Measurements from ENCODE around the gene STX8. TPM values are rescaled to one million over a fixed set of nuclear protein-coding genes. Genes with fewer than 3 reads are reported as not detected.
"Not testable (repeated sequence)": the region's sequence is repeated elsewhere in the genome, so short reads cannot be mapped to it uniquely, and the experiment has no call there.

Gene STX8
- total and polyA plus RNA-seq, 2 donors = 60.5 to 75.8 TPM

DNA sequence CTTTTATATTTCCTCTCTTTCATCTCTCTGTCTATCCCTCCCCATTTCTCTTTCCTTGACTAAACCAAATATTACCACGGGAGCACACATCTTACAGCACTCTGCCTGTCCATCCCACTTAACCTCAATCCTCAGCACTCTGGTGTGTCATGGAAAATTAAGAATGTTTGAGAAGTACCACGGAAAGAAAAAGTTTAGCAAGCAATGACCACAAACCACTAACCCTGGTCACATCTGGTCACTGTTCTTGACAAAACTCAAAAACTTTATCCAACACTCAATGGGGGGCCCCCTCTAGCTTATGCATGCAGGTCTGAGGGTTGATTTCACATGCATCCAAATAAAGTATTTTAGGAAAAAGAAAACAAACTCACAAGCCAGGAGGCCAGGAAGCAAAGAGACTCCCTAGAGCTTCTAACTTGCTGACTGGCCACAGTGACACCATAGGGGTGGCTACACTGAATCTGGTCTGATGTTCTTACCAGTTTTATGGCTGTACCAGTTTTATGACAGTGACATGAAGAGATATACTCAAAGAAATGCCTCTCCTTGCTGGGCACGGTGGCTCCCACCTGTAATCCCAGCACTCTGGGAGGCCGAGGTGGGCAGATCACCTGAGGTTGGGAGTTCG, 229.2 kb downstream of the STX8 start:
- Histone ChIP-seq H3K36me3 (ENCODE audit: control insufficient read depth in 2 of 2, insufficient read depth in 2 of 2, low read length in 1 of 2) (no peaks in the 10 kb centered on the region), H3K27me3 (ENCODE audit: control insufficient read depth in 2 of 2, insufficient read depth in 1 of 2, low read length in 1 of 2) (no peaks in the 10 kb centered on the region), H3K4me1 (ENCODE audit: control insufficient read depth in 2 of 2, insufficient read depth in 2 of 2, low read length in 2 of 2) (no peaks in the 10 kb centered on the region), H3K4me3 (ENCODE audit: low read length in 2 of 2) (no peak overlapping the region), H3K27ac (ENCODE audit: low read depth in 1 of 2, low read length in 1 of 2) (no peak overlapping the region), H3K9me3 (ENCODE audit: control insufficient read depth in 2 of 2, insufficient read depth in 1 of 2, low read length in 1 of 2) (no peaks in the 10 kb centered on the region)
- 75% methylated on average over 5 of the region's 5 CpGs for WGBS
- DNase-seq (ENCODE audit: low read depth in 6 of 9, low spot score in 9 of 9) = no peak

DNA sequence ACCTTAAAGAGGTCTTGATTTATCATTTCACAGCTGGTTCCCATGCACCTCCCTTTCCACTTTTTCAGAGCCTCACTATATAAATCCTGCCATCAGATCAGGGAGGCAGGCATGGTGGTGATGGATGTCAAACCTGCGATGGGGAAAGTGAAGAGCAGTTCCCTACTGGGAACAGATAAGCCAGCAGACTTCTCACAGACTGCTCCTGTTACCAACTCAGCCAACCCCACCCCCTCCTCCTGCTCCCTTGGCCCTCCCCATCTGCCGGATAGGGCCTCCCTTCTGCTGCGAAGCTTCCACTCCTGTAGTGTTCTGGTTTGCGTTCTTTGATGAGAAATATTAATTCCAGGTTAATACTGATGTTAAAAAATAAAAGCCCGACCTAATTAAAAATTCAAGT, 232.1 kb downstream of the STX8 start:
- DNase-seq (ENCODE audit: low read depth in 6 of 9, low spot score in 9 of 9) = no peak
- H3K36me3 ChIP-seq (ENCODE audit: control insufficient read depth in 2 of 2, insufficient read depth in 2 of 2, low read length in 1 of 2) = no peaks in the 10 kb centered on the region
- H3K4me1 ChIP-seq (ENCODE audit: control insufficient read depth in 2 of 2, insufficient read depth in 2 of 2, low read length in 2 of 2) = no peaks in the 10 kb centered on the region
- H3K4me3 ChIP-seq (ENCODE audit: low read length in 2 of 2) = no peak overlapping the region
- WGBS = 91% methylated on average over 5 of the region's 5 CpGs
- no peak overlapping the region for H3K27ac ChIP-seq (ENCODE audit: low read depth in 1 of 2, low read length in 1 of 2)
- no peaks in the 10 kb centered on the region for H3K27me3 ChIP-seq (ENCODE audit: control insufficient read depth in 2 of 2, insufficient read depth in 1 of 2, low read length in 1 of 2)
- no peaks in the 10 kb centered on the region for H3K9me3 ChIP-seq (ENCODE audit: control insufficient read depth in 2 of 2, insufficient read depth in 1 of 2, low read length in 1 of 2)

DNA sequence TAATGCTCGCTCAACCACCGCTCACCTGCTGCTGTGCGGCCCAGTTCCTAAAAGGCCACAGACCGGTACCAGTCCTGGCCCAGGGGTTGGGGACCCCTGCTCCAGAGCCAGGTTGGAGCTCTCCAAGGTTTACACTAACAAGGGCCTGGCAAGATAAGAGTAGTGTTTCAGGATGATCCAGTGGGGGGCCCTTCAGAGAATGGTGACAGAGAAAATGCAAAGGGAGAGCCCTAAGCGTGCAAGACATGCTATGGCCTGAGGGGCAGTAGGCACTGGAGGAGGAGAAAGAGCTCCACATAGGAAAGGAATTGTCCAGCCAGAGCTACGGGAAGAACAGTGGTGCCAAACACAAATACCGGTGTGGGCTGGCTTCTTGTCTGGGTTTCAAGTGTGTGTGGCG, 233.4 kb downstream of the STX8 start:
- no peak for DNase-seq (ENCODE audit: low read depth in 6 of 9, low spot score in 9 of 9)
- Histone ChIP-seq H3K4me3 (ENCODE audit: low read length in 2 of 2) (no peak overlapping the region), H3K9me3 (ENCODE audit: control insufficient read depth in 2 of 2, insufficient read depth in 1 of 2, low read length in 1 of 2) (no peaks in the 10 kb centered on the region), H3K36me3 (ENCODE audit: control insufficient read depth in 2 of 2, insufficient read depth in 2 of 2, low read length in 1 of 2) (no peaks in the 10 kb centered on the region), H3K4me1 (ENCODE audit: control insufficient read depth in 2 of 2, insufficient read depth in 2 of 2, low read length in 2 of 2) (no peaks in the 10 kb centered on the region), H3K27ac (ENCODE audit: low read depth in 1 of 2, low read length in 1 of 2) (no peak overlapping the region), H3K27me3 (ENCODE audit: control insufficient read depth in 2 of 2, insufficient read depth in 1 of 2, low read length in 1 of 2) (no peaks in the 10 kb centered on the region)
- 97% methylated on average over 8 of the region's 8 CpGs for WGBS

DNA sequence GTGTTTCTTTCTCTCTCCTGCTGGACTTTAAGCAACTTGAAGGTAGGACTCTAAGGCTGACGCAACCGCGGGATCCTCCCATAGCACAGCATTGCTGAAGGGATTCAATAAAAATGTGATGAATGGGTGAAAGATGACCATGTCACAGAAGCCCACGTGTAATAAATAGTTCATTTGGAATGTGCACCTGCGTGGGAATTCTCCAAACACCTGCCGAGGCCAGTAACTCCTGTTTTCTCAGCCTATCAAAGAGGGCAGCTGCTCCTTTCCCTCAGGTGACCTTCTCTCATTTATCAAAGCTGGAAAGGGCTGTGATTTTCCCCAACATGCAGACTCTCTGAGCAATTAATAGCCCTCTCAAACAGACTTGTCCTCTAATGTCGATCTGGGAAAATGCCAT, 235.7 kb downstream of the STX8 start:
- Histone ChIP-seq H3K9me3 (ENCODE audit: control insufficient read depth in 2 of 2, insufficient read depth in 1 of 2, low read length in 1 of 2) (no peaks in the 10 kb centered on the region), H3K36me3 (ENCODE audit: control insufficient read depth in 2 of 2, insufficient read depth in 2 of 2, low read length in 1 of 2) (no peaks in the 10 kb centered on the region), H3K27me3 (ENCODE audit: control insufficient read depth in 2 of 2, insufficient read depth in 1 of 2, low read length in 1 of 2) (no peaks in the 10 kb centered on the region), H3K27ac (ENCODE audit: low read depth in 1 of 2, low read length in 1 of 2) (no peak overlapping the region), H3K4me3 (ENCODE audit: low read length in 2 of 2) (no peak overlapping the region), H3K4me1 (ENCODE audit: control insufficient read depth in 2 of 2, insufficient read depth in 2 of 2, low read length in 2 of 2) (no peaks in the 10 kb centered on the region)
- 96% methylated on average over 7 of the region's 7 CpGs for whole genome bisulfite sequencing
- no peak for DNase-seq (ENCODE audit: low read depth in 6 of 9, low spot score in 9 of 9)

DNA sequence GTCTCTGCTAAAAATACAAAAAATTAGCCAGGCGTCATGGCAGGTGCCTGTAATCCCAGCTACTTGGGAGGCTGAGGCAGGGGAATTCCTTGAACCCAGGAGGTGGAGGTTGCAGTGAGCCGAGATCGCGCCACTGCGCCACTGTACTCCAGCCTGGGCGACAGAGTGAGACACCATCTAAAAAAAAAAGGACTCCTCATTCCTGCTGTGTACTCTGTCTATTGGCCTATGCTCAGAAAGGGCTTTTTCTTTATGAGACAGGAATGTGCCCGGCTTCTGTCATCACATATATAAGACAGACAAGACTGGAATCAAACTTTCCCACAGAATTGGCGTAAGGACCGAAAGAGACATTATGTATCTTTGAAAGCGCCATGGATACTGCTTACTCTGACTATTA, 236.1 kb downstream of the STX8 start:
- not testable (repeated sequence) for H3K36me3 ChIP-seq (ENCODE audit: control insufficient read depth in 2 of 2, insufficient read depth in 2 of 2, low read length in 1 of 2); H3K4me1 ChIP-seq (ENCODE audit: control insufficient read depth in 2 of 2, insufficient read depth in 2 of 2, low read length in 2 of 2); DNase-seq (ENCODE audit: low read depth in 6 of 9, low spot score in 9 of 9); H3K27ac ChIP-seq (ENCODE audit: low read depth in 1 of 2, low read length in 1 of 2); H3K27me3 ChIP-seq (ENCODE audit: control insufficient read depth in 2 of 2, insufficient read depth in 1 of 2, low read length in 1 of 2); H3K9me3 ChIP-seq (ENCODE audit: control insufficient read depth in 2 of 2, insufficient read depth in 1 of 2, low read length in 1 of 2); H3K4me3 ChIP-seq (ENCODE audit: low read length in 2 of 2)
- WGBS = 89% methylated on average over 10 of the region's 10 CpGs

DNA sequence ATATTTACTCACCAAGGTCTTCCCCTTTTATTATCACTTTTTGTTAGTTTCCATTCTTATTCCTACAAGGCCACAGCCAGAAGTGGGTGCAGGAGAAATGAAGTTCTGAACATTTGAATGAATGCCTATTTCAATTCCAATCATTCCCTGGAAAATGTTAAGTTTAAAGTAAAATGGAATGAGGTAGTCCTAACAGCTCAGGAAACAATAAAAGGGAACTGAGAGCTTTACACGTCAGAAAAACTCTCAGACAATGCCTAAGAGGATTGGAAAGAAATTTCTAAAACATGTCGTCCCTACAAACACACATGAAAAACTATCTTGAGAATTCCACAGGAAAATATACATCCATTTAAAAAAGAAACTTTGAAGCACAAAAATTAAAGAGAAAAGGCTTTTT, 238.8 kb downstream of the STX8 start:
- Histone ChIP-seq H3K27ac (ENCODE audit: low read depth in 1 of 2, low read length in 1 of 2) (no peak overlapping the region), H3K4me3 (ENCODE audit: low read length in 2 of 2) (no peak overlapping the region), H3K36me3 (ENCODE audit: control insufficient read depth in 2 of 2, insufficient read depth in 2 of 2, low read length in 1 of 2) (no peaks in the 10 kb centered on the region), H3K9me3 (ENCODE audit: control insufficient read depth in 2 of 2, insufficient read depth in 1 of 2, low read length in 1 of 2) (no peaks in the 10 kb centered on the region), H3K27me3 (ENCODE audit: control insufficient read depth in 2 of 2, insufficient read depth in 1 of 2, low read length in 1 of 2) (no peaks in the 10 kb centered on the region), H3K4me1 (ENCODE audit: control insufficient read depth in 2 of 2, insufficient read depth in 2 of 2, low read length in 2 of 2) (no peaks in the 10 kb centered on the region)
- WGBS = 91% methylated on average over 2 of the region's 2 CpGs
- no peak for DNase-seq (ENCODE audit: low read depth in 6 of 9, low spot score in 9 of 9)

DNA sequence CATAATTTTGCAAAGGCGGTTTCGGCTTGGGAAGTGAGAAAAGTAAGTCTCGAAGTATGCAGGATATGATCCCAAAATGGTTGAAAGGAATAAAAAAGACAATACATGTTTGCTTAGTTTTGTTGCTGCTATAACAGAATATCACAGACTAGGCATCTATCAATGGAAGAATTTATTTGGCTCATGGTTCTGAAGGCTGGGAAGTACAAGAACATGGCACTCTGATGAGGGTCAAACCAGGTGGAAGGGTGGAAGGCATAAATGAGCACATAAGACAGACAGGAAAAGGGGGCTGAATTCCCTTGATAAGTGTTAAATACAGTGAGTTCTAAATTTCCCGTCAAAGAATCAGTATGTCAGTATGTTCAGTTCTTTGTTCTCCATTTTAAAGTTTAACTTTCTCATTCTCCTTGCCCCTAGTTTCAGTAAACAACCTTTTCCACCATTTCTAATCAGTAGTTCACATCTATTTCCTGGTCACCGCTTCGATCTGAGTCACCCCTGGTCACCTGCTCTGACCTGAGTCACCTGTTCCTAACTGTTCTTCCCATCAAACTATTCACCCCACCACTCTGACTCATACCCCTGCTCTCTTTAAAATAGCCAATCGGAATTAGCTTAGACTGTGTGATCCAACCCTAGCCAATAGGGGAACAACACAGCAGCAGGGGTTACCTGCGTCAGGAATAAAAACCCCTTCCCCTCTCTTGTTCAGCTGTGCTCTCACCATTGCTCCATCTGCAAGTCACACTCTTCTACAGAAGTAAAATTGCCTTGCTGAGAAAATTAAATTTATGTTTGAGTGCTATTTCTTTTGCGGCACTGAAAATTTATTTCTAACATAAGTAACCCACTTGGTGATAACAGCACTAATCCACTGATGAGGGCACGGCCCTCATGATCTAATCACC, 240.8 kb downstream of the STX8 start:
- Histone ChIP-seq H3K9me3 (ENCODE audit: control insufficient read depth in 2 of 2, insufficient read depth in 1 of 2, low read length in 1 of 2) (no peaks in the 10 kb centered on the region), H3K4me1 (ENCODE audit: control insufficient read depth in 2 of 2, insufficient read depth in 2 of 2, low read length in 2 of 2) (no peaks in the 10 kb centered on the region), H3K36me3 (ENCODE audit: control insufficient read depth in 2 of 2, insufficient read depth in 2 of 2, low read length in 1 of 2) (no peaks in the 10 kb centered on the region), H3K27ac (ENCODE audit: low read depth in 1 of 2, low read length in 1 of 2) (no peak overlapping the region), H3K4me3 (ENCODE audit: low read length in 2 of 2) (no peak overlapping the region), H3K27me3 (ENCODE audit: control insufficient read depth in 2 of 2, insufficient read depth in 1 of 2, low read length in 1 of 2) (no peaks in the 10 kb centered on the region)
- WGBS = 88% methylated on average over 10 of the region's 10 CpGs
- DNase-seq (ENCODE audit: low read depth in 6 of 9, low spot score in 9 of 9) = no peak

DNA sequence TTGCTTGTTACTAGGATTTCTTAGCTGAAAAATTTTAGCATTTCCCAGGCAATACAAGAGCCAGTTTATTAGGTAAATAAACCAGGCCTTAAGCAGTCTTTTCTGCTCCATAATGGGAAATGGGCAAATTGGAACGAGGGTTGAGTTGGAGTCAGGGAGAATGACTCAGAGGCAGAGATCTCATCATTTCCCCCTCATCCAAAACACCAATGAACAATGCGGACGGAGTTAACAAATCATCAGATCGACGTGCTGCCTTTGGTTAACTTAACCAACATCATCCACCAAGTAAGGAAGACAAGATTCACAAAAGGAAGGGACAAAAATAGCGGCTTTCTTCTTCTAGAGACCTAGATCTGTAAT, 243.5 kb downstream of the STX8 start:
- Histone ChIP-seq H3K4me1 (ENCODE audit: control insufficient read depth in 2 of 2, insufficient read depth in 2 of 2, low read length in 2 of 2) (no peaks in the 10 kb centered on the region), H3K27me3 (ENCODE audit: control insufficient read depth in 2 of 2, insufficient read depth in 1 of 2, low read length in 1 of 2) (no peaks in the 10 kb centered on the region), H3K9me3 (ENCODE audit: control insufficient read depth in 2 of 2, insufficient read depth in 1 of 2, low read length in 1 of 2) (no peaks in the 10 kb centered on the region), H3K4me3 (ENCODE audit: low read length in 2 of 2) (no peak overlapping the region), H3K27ac (ENCODE audit: low read depth in 1 of 2, low read length in 1 of 2) (no peak overlapping the region), H3K36me3 (ENCODE audit: control insufficient read depth in 2 of 2, insufficient read depth in 2 of 2, low read length in 1 of 2) (no peaks in the 10 kb centered on the region)
- no peak for DNase-seq (ENCODE audit: low read depth in 6 of 9, low spot score in 9 of 9)
- WGBS = 98% methylated on average over 6 of the region's 6 CpGs

DNA sequence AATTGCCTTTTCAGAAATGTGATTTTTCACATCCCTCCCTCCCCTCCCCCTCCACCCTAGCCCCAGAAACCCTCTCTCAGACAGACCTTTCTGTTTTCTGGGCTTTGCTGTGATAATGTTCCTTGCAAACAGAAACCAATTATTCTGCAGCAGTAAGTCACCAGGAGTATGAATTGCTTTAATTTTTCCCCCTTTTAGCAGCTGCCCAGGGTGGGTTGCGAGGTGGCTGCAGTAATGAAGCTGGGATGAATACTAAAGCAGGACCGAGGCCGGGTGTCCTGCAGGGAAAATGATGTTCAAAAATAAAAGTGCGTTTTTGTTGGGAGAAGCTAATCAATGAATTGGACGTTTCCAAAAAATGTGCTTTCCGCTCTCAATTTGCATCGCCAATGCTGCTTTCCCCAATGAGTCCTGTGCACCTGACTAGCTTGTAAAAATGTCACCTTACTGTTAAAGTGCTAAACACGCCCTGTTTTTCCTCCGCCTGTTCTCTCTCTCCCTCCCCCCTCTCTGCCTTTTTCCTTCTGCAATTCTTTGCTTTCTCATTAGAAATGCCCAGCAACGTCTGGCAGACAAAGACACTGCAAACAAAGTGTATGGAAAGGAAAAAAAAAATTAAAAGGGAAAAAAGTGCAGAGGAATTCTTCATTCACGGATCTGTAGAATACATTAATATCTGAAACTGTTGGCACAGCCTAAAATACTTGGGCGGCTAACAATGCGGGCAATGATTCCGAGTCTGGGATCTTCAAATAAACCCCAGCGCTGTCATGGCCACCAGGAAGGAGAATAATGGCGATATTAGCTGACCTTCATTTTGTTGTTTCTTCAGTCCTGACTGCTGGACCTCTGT, 244.1 kb downstream of the STX8 start:
- H3K27me3 ChIP-seq (ENCODE audit: control insufficient read depth in 2 of 2, insufficient read depth in 1 of 2, low read length in 1 of 2) = no peaks in the 10 kb centered on the region

More for the DNA sequence above, 244.1 kb downstream of the STX8 start:
- no peak for DNase-seq (ENCODE audit: low read depth in 6 of 9, low spot score in 9 of 9)
- WGBS = 96% methylated on average over 16 of the region's 16 CpGs
- Histone ChIP-seq H3K9me3 (ENCODE audit: control insufficient read depth in 2 of 2, insufficient read depth in 1 of 2, low read length in 1 of 2) (no peaks in the 10 kb centered on the region), H3K4me3 (ENCODE audit: low read length in 2 of 2) (no peak overlapping the region), H3K36me3 (ENCODE audit: control insufficient read depth in 2 of 2, insufficient read depth in 2 of 2, low read length in 1 of 2) (no peaks in the 10 kb centered on the region), H3K27ac (ENCODE audit: low read depth in 1 of 2, low read length in 1 of 2) (no peak overlapping the region), H3K4me1 (ENCODE audit: control insufficient read depth in 2 of 2, insufficient read depth in 2 of 2, low read length in 2 of 2) (no peaks in the 10 kb centered on the region)

All from thymus (tissue), 11 donors.